GM18951 (cell line): Measurements from ENCODE around the gene TMEM147.

ENCODE experiments used
- POLR2A ChIP-seq: IDR thresholded peaks from 4 replicates; pipeline ENCODE4 v1.6.1; 2011; ENCODE audit warnings: mild to moderate bottlenecking; ENCODE audit not compliant: insufficient read length, insufficient read depth; ENCODE audit errors: extremely low read depth
- in situ Hi-C: fragments of 300-500 bp; cut with MboI; formaldehyde crosslinking; loops from one replicate; pipeline ENCODE4 v1.12.0; 2022; ENCODE audit warnings: low sequenced_read_pairs, mixed read lengths, inconsistent platforms; ENCODE audit not compliant: unreplicated experiment

The TMEM147 gene

GRCh38 chr19:35544110-35544802 is 1.2 kb upstream of the TMEM147 start:
- in situ Hi-C loops: no loop called here
- TF ChIP-seq POLR2A: no peak

- in situ Hi-C loops: no loop called here
- no peak for TF ChIP-seq POLR2A
These were observed 492 bp downstream of the TMEM147 start for GRCh38 chr19:35545855-35546381.

- in situ Hi-C loops: no loop called here
- no peak for TF ChIP-seq POLR2A
These were observed 1.1 kb downstream of the TMEM147 start for GRCh38 chr19:35546532-35546931.

GRCh38 chr19:35549174-35549788 is 3.9 kb downstream of the TMEM147 start:
- TF ChIP-seq POLR2A: no peak
- in situ Hi-C loops: no loop called here

- in situ Hi-C loops: no loop called here
These were observed 4.6 kb downstream of the TMEM147 start for GRCh38 chr19:35549879-35550523.

GRCh38 chr19:35551091-35551810 is 5.8 kb downstream of the TMEM147 start:
- in situ Hi-C loops: no loop called here
- no peak for TF ChIP-seq POLR2A

More at GRCh38 chr19:35549879-35550523, 4.6 kb downstream of the TMEM147 start:
- no peak for TF ChIP-seq POLR2A

- no peak for TF ChIP-seq POLR2A
- in situ Hi-C loops: no loop called here
These were observed 7.3 kb downstream of the TMEM147 start for GRCh38 chr19:35552534-35553384.

GRCh38 chr19:35553385-35554000 is 8.1 kb downstream of the TMEM147 start:
- TF ChIP-seq POLR2A: no peak
- in situ Hi-C loops: no loop called here

GRCh38 chr19:35554076-35554475 is 8.7 kb downstream of the TMEM147 start:
- in situ Hi-C loops: no loop called here
- TF ChIP-seq POLR2A: no peak

- in situ Hi-C loops: no loop called here
- no peak for TF ChIP-seq POLR2A
These were observed 10.0 kb downstream of the TMEM147 start for GRCh38 chr19:35555301-35556005.

- no peak for TF ChIP-seq POLR2A
These were observed 10.7 kb downstream of the TMEM147 start for GRCh38 chr19:35556025-35556590.

More at GRCh38 chr19:35556025-35556590, 10.7 kb downstream of the TMEM147 start:
- in situ Hi-C loops: no loop called here
